SU-DHL-6 (cell line): ENCODE results near the gene PREX1.

ENCODE experiments used
- H2AFZ ChIP-seq: fragments of 200-600 bp; sonication (generic); 2 replicates; pipeline ENCODE4 v1.6.1; 2014; ENCODE audit warnings: low read depth, mild to moderate bottlenecking, moderate library complexity, mixed read lengths, antibody characterized with exemption, low read length; ENCODE audit not compliant: severe bottlenecking
- H3F3A ChIP-seq: fragments of 200-600 bp; shearing (Covaris generic); 2 replicates; pipeline ENCODE4 v1.6.0; 2016; ENCODE audit warnings: antibody characterized with exemption, mild to moderate bottlenecking; ENCODE audit not compliant: insufficient read depth
- H3K27ac ChIP-seq: fragments of 200-600 bp; sonication (generic); 2 replicates; pipeline ENCODE4 v1.5.1; 2016; ENCODE audit warnings: low read depth, mild to moderate bottlenecking, low read length, moderate library complexity, mixed read lengths
- H3K27me3 ChIP-seq: fragments of 200-600 bp; sonication (generic), shearing (Covaris generic); 2 replicates; pipeline ENCODE4 v1.6.0; 2014; ENCODE audit warnings: mild to moderate bottlenecking, low read length
- H3K36me3 ChIP-seq: fragments of 200-600 bp; sonication (generic); 2 replicates; pipeline ENCODE4 v1.6.1; 2014; ENCODE audit warnings: mild to moderate bottlenecking, low read length, mixed read lengths
- H3K4me2 ChIP-seq: fragments of 300-600, 200-600 bp; shearing (Covaris generic), sonication (generic); 2 replicates; pipeline ENCODE4 v1.6.0; 2014; ENCODE audit warnings: low read length, low read depth, mild to moderate bottlenecking; ENCODE audit not compliant: poor library complexity, severe bottlenecking
- H3K4me3 ChIP-seq: fragments of 200-600 bp; sonication (generic); 2 replicates; pipeline ENCODE4 v1.5.1; 2014; ENCODE audit warnings: antibody characterized with exemption, low read length, mild to moderate bottlenecking, mixed read lengths; ENCODE audit not compliant: insufficient read depth, poor library complexity, severe bottlenecking
- H3K79me2 ChIP-seq: fragments of 200-600 bp; sonication (generic); 2 replicates; pipeline ENCODE4 v1.6.1; 2014; ENCODE audit warnings: mild to moderate bottlenecking, low read length, moderate library complexity; ENCODE audit not compliant: insufficient read depth
- H3K9ac ChIP-seq: fragments of 200-600 bp; sonication (generic); 2 replicates; pipeline ENCODE4 v1.7.0; 2014; ENCODE audit warnings: mild to moderate bottlenecking, low read length
- H3K9me2 ChIP-seq: fragments of 200-600 bp; sonication (generic); replicated peaks from 2 replicates; pipeline ENCODE4 v1.6.1; 2014; ENCODE audit warnings: low read length; ENCODE audit not compliant: insufficient read depth
- H3K9me3 ChIP-seq: fragments of 200-600 bp; sonication (generic); 2 replicates; pipeline ENCODE4 v1.6.1; 2014; ENCODE audit warnings: low read length, mixed read lengths; ENCODE audit not compliant: insufficient read depth
- H4K20me1 ChIP-seq: fragments of 200-600 bp; sonication (generic); 2 replicates; pipeline ENCODE4 v1.6.1; 2014; ENCODE audit warnings: low read depth, mild to moderate bottlenecking, antibody characterized with exemption, low read length, moderate library complexity, mixed read lengths
- CTCF ChIP-seq: fragments of 200-600 bp; sonication (generic); IDR thresholded peaks from one replicate; pipeline ENCODE4 v1.5.1; 2017; ENCODE audit warnings: antibody characterized with exemption, mild to moderate bottlenecking, low read length, moderate library complexity; ENCODE audit not compliant: insufficient read depth, poor library complexity, severe bottlenecking
- EZH2phosphoT487 ChIP-seq: fragments of 200-600 bp; sonication (generic), shearing (Covaris generic); conservative IDR thresholded peaks from 2 replicates; pipeline ENCODE4 v1.6.1; 2018; ENCODE audit warnings: mild to moderate bottlenecking, antibody characterized with exemption, low read length, moderate library complexity, mixed read lengths

PREX1 gene

GRCh38 chr20:48582673-48582985 lies 245.2 kb downstream of the PREX1 start:
- no peak overlapping the region for H3K4me3 ChIP-seq
- H3K4me2 ChIP-seq, result no peak overlapping the region
- TF ChIP-seq CTCF (no peak), EZH2phosphoT487 (no peak)
- no peaks in the 10 kb centered on the region for H3K9me2 ChIP-seq
- H2AFZ ChIP-seq, result no peak overlapping the region
- no peaks in the 10 kb centered on the region for H3K27me3 ChIP-seq
- no peaks in the 10 kb centered on the region for H3K9me3 ChIP-seq
- H3K27ac ChIP-seq, result no peak overlapping the region
- H3F3A ChIP-seq, result no peaks in the 10 kb centered on the region
- H3K79me2 ChIP-seq, result no peaks in the 10 kb centered on the region
- no peaks in the 10 kb centered on the region for H4K20me1 ChIP-seq
- no peaks in the 10 kb centered on the region for H3K36me3 ChIP-seq
- no peak overlapping the region for H3K9ac ChIP-seq

DNA sequence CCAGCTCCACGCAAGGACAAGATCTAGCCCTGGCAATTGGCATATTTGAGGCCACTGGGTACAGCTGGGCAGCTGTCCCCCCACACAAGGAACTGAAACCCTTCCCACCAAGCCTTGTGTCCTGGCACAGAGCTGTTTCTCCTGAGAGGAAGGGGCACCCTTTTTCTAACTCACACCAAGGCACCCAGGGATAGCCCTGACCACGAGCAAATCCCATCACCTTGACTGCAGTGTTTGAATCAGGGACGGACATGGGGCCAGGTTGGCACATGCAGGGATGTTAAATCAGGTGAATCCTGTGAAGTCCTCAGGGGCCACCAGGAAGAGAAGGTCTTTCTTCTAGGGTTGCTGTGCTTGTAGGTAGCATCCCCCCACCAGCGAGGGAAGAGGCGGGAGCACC lies 246.6 kb downstream of the PREX1 start:
- Histone ChIP-seq H4K20me1 (no peaks in the 10 kb centered on the region), H3K27me3 (no peaks in the 10 kb centered on the region), H3K4me3 (no peak overlapping the region), H3K9ac (no peak overlapping the region), H3F3A (no peaks in the 10 kb centered on the region), H3K9me3 (no peaks in the 10 kb centered on the region), H3K36me3 (no peaks in the 10 kb centered on the region), H3K79me2 (no peaks in the 10 kb centered on the region), H3K9me2 (no peaks in the 10 kb centered on the region), H3K27ac (no peak overlapping the region), H3K4me2 (no peak overlapping the region), H2AFZ (no peak overlapping the region)
- TF ChIP-seq EZH2phosphoT487 (no peak), CTCF (no peak)

DNA sequence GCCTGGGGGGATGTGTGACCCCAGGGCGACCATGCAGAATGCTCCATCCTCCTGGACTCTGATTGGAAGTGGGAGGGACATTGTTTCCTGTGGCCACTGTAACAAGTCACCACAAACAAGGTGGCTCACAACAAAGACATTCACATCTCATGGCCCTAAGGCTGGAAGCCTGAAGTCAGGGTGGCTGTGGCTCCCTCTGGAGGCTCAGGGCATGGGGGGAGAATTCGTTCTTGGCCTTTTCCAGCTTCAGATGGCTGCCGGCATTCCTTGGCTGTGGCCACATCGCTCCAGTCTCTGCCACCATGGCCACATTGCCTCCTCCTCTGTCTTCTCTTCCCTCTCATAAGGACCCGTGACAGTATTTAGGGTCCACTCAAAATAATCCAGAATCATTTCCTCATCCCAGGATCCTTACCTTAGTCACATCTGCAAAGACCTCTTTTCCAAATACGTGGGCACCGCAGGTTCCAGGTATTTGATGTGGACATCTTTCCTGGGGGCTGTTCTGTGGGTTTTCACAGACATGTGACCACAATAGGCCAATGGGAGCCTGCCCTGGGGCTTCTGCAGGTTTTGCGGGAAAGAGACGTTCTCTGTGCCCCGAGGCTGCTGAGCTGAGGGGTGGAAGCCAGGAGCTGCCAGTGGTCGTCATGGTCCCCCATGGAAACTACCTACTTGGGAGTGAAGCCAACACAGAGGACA lies 249.3 kb downstream of the PREX1 start:
- H3K79me2 ChIP-seq, result no peaks in the 10 kb centered on the region
- TF ChIP-seq CTCF (no peak), EZH2phosphoT487 (no peak)
- H3K36me3 ChIP-seq, result no peaks in the 10 kb centered on the region
- H3K4me3 ChIP-seq, result no peak overlapping the region
- H3K9ac ChIP-seq, result no peak overlapping the region
- H3F3A ChIP-seq, result no peaks in the 10 kb centered on the region
- H2AFZ ChIP-seq, result no peak overlapping the region
- no peaks in the 10 kb centered on the region for H3K9me3 ChIP-seq
- no peaks in the 10 kb centered on the region for H3K9me2 ChIP-seq
- H3K27ac ChIP-seq, result no peak overlapping the region
- no peaks in the 10 kb centered on the region for H3K27me3 ChIP-seq
- no peak overlapping the region for H3K4me2 ChIP-seq
- H4K20me1 ChIP-seq, result no peaks in the 10 kb centered on the region
